Suprapubic skin (tissue), 4 donors: ENCODE results near the gene PIP5K1C. TPM values are rescaled to one million over a fixed set of nuclear protein-coding genes. Genes with fewer than 3 reads are reported as not detected.

Experiments used
- DNase-seq, 2 donors: peaks; one replicate each; pipeline ENCODE4 v3.0.0-alpha.2; 2019; ENCODE audit warnings: low spot score in 2 of 2
- H3K27ac ChIP-seq: fragments of 200-600 bp; sonication (generic); one replicate; pipeline ENCODE4 v1.5.1; 2019
- H3K27me3 ChIP-seq: fragments of 200-600 bp; sonication (generic); one replicate; pipeline ENCODE4 v1.5.1; 2019
- H3K36me3 ChIP-seq: fragments of 200-600 bp; sonication (generic); one replicate; pipeline ENCODE4 v1.5.1; 2019
- H3K4me1 ChIP-seq: fragments of 200-600 bp; sonication (generic); one replicate; pipeline ENCODE4 v1.5.1; 2019
- H3K4me3 ChIP-seq: fragments of 200-600 bp; sonication (generic); one replicate; pipeline ENCODE4 v1.5.1; 2019; ENCODE audit warnings: mild to moderate bottlenecking
- H3K9me3 ChIP-seq: fragments of 200-600 bp; sonication (generic); one replicate; pipeline ENCODE4 v1.5.1; 2019
- CTCF ChIP-seq, 2 donors: fragments of 200-600 bp in 1 of 2; fragments of 450-650 bp in 1 of 2; sonication (generic) in 1 of 2; IDR thresholded peaks; one replicate each; pipeline ENCODE4 v1.5.1; 2016 to 2019; ENCODE audit warnings: antibody characterized with exemption in 2 of 2, mild to moderate bottlenecking in 1 of 2, moderate library complexity in 1 of 2
- EP300 ChIP-seq: sonication (generic); formaldehyde crosslinking; IDR thresholded peaks from one replicate; pipeline ENCODE4 v1.6.1; 2017; ENCODE audit warnings: antibody characterized with exemption
- POLR2A ChIP-seq, 2 donors: fragments of 450-650 bp; IDR thresholded peaks; one replicate each; pipeline ENCODE4 v1.6.1; 2017; ENCODE audit warnings: antibody characterized with exemption in 2 of 2, mild to moderate bottlenecking in 2 of 2, moderate library complexity in 2 of 2
- POLR2AphosphoS5 ChIP-seq, 3 donors: sonication (generic); formaldehyde crosslinking; IDR thresholded peaks; one replicate each; pipeline ENCODE4 v1.6.1; 2017; ENCODE audit warnings: antibody characterized with exemption in 3 of 3
- WGBS: methylation state at CpG from one replicate; pipeline ENCODE4 v1.1.5; 2018; 5-methylcytosine and 5-hydroxymethylcytosine counted together
- total RNA-seq, 4 donors: library from RNA; depleted of rRNA; stranded (reverse); fragments of >200 nt; gene quantifications; one replicate each; pipeline ENCODE4 v1.1.0, GENCODE V29; 2016

PIP5K1C gene
- total RNA-seq, 4 donors from 2014 or later = 16.5 to 25.7 (median 20.8) TPM

- H3K36me3 ChIP-seq = no peaks in the 10 kb centered on the region
- no peak overlapping the region for H3K27ac ChIP-seq
- DNase-seq = no peak
- TF ChIP-seq POLR2AphosphoS5 (IDR thresholded peaks at IDR 0.05) (no peak), EP300 (no peak), CTCF (IDR thresholded peaks at IDR 0.05) (no peak), POLR2A (IDR thresholded peaks at IDR 0.05) (no peak)
- peaks cover 25% of the 10 kb centered on the region for H3K4me1 ChIP-seq
- H3K4me3 ChIP-seq = no peak overlapping the region
- H3K9me3 ChIP-seq = no peaks in the 10 kb centered on the region
- peaks cover 66% of the 10 kb centered on the region for H3K27me3 ChIP-seq
- WGBS = 37% methylated on average over 8 of the region's 8 CpGs
These were observed 23.6 kb upstream of the PIP5K1C start for GRCh38 chr19:3723883-3724282.

GRCh38 chr19:3723110-3723488, 22.8 kb upstream of the PIP5K1C start:
- no peak for TF ChIP-seq EP300
- no peak for TF ChIP-seq CTCF (IDR thresholded peaks at IDR 0.05)
- TF ChIP-seq POLR2AphosphoS5 (IDR thresholded peaks at IDR 0.05) = no peak
- TF ChIP-seq POLR2A (IDR thresholded peaks at IDR 0.05) = no peak
- Histone ChIP-seq H3K27me3 (peaks cover 74% of the 10 kb centered on the region), H3K9me3 (no peaks in the 10 kb centered on the region), H3K4me1 (peaks cover 27% of the 10 kb centered on the region), H3K27ac (no peak overlapping the region), H3K36me3 (no peaks in the 10 kb centered on the region), H3K4me3 (no peak overlapping the region)
- WGBS = 79% methylated on average over 5 of the region's 5 CpGs
- no peak for DNase-seq

GRCh38 chr19:3722443-3723109, 22.3 kb upstream of the PIP5K1C start:
- Histone ChIP-seq H3K4me3 (peak overlapping the region; percentile 37), H3K27ac (no peak overlapping the region), H3K36me3 (no peaks in the 10 kb centered on the region), H3K4me1 (peaks cover 27% of the 10 kb centered on the region), H3K27me3 (peaks cover 74% of the 10 kb centered on the region), H3K9me3 (no peaks in the 10 kb centered on the region)
- WGBS = 3% methylated on average over 14 of the region's 30 CpGs
- no peak for TF ChIP-seq CTCF (IDR thresholded peaks at IDR 0.05)
- no peak for TF ChIP-seq POLR2AphosphoS5 (IDR thresholded peaks at IDR 0.05)
- TF ChIP-seq POLR2A (IDR thresholded peaks at IDR 0.05) = no peak
- TF ChIP-seq EP300 = no peak
- no peak for DNase-seq

- no peak for DNase-seq
- Histone ChIP-seq H3K4me1 (peaks cover 27% of the 10 kb centered on the region), H3K9me3 (no peaks in the 10 kb centered on the region), H3K27me3 (peaks cover 74% of the 10 kb centered on the region), H3K27ac (no peak overlapping the region), H3K4me3 (peak overlapping the region; percentile 37), H3K36me3 (no peaks in the 10 kb centered on the region)
- TF ChIP-seq POLR2A (IDR thresholded peaks at IDR 0.05) (no peak), EP300 (no peak), POLR2AphosphoS5 (IDR thresholded peaks at IDR 0.05) (no peak), CTCF (IDR thresholded peaks at IDR 0.05) (no peak)
- under 1% methylated on average over 16 of the region's 26 CpGs for WGBS
These were observed 21.7 kb upstream of the PIP5K1C start for GRCh38 chr19:3721887-3722442.

GRCh38 chr19:3721131-3721886, 21.0 kb upstream of the PIP5K1C start:
- Histone ChIP-seq H3K27me3 (peaks cover 68% of the 10 kb centered on the region), H3K36me3 (no peaks in the 10 kb centered on the region), H3K4me3 (peak overlapping the region; percentile 37), H3K27ac (no peak overlapping the region), H3K9me3 (no peaks in the 10 kb centered on the region), H3K4me1 (peaks cover 27% of the 10 kb centered on the region)
- peak; percentile 88 to 89 for DNase-seq
- TF ChIP-seq CTCF (IDR thresholded peaks at IDR 0.05) (no peak), POLR2AphosphoS5 (IDR thresholded peaks at IDR 0.05) (no peak), POLR2A (IDR thresholded peaks at IDR 0.05) (no peak), EP300 (no peak)
- 7% methylated on average over 20 of the region's 46 CpGs for WGBS
